ENCODE data around the gene CDYL.

CDYL gene

GRCh38 chr6:4950836-4951533 is 174.8 kb downstream of the CDYL start:
- no peak overlapping the region for H2BK120ac ChIP-seq (ENCODE audit: low read depth, low read length)
- no peak overlapping the region for H2BK5ac ChIP-seq (ENCODE audit: low read length)
- H3K4me1 ChIP-seq (ENCODE audit: control insufficient read depth in 2 of 2, insufficient read depth in 1 of 2, low read depth in 1 of 2, low read length in 2 of 2) = peaks cover 0 to 8% of the 10 kb centered on the region in 2 donors
- no peak overlapping the region for H2AFZ ChIP-seq (ENCODE audit: low read length)
- no peak overlapping the region for H3K18ac ChIP-seq (ENCODE audit: low read length)
- H3K4ac ChIP-seq (ENCODE audit: low read length) = no peak overlapping the region
- H3K9me3 ChIP-seq (replicated peaks in 1 of 2; ENCODE audit: control insufficient read depth in 2 of 2, insufficient read depth in 1 of 2, low read depth in 1 of 2, low read length in 2 of 2) = peaks cover 0 to 5% of the 10 kb centered on the region in 2 donors
- H2BK12ac ChIP-seq (ENCODE audit: low read length) = no peak overlapping the region
- no peak overlapping the region for H3K4me3 ChIP-seq (ENCODE audit: low read length in 2 of 2)
- peaks cover 16 to 62% of the 10 kb centered on the region in 2 donors for H3K36me3 ChIP-seq (replicated peaks in 1 of 2; ENCODE audit: control insufficient read depth in 2 of 2, insufficient read depth in 2 of 2, low read length in 2 of 2)
- WGBS, 2 donors (ENCODE audit: extremely low coverage in 2 of 2, insufficient read length in 2 of 2, insufficient replicate concordance in 1 of 2) = no CpG with 5 or more reads among the region's 14 CpGs
- no peak overlapping the region for H2BK15ac ChIP-seq (ENCODE audit: low read length)
- peak overlapping the region; percentile 78 for H3K9ac ChIP-seq (ENCODE audit: low read depth, low read length, poor library complexity)
- no peaks in the 10 kb centered on the region for H3K27me3 ChIP-seq (ENCODE audit: control insufficient read depth in 3 of 3, insufficient read depth in 3 of 3, low read depth in 1 of 3, low read length in 3 of 3)
- H3K79me1 ChIP-seq (ENCODE audit: low read depth, low read length) = no peaks in the 10 kb centered on the region
- H3K27ac ChIP-seq (replicated peaks; ENCODE audit: low read length) = no peak overlapping the region
- H3K14ac ChIP-seq (ENCODE audit: low read length) = no peak overlapping the region
- no peak overlapping the region for H2AK5ac ChIP-seq (ENCODE audit: low read depth, low read length)
- no peak overlapping the region for H4K91ac ChIP-seq (ENCODE audit: low read depth, low read length, poor library complexity)
- DNase-seq (ENCODE audit: low spot score) = no peak
- H3K4me2 ChIP-seq (ENCODE audit: insufficient read depth, low read length, poor library complexity, severe bottlenecking) = no peak overlapping the region
- H4K8ac ChIP-seq (ENCODE audit: low read depth, low read length) = no peak overlapping the region
- H3K23ac ChIP-seq (ENCODE audit: low read depth, low read length, poor library complexity) = no peak overlapping the region

DNA sequence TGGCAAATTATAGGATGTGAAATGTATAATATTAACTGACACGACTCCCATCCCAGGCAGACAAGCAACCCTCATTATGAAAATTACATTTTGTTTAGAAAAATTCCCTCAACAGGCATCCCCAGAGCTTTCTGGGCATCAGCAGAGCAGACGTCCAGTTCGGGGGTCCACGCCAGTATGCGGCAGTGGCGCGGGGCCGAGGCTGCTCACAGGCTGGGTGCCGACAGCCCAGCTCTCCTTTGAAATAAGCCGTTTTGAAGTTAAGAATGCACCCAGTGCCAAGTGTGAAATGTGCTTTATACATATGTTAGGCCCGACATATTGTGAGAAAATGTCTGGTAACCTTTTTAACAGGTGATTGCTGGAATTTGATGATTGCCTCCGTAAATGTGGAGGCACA is 177.2 kb downstream of the CDYL start:
- Histone ChIP-seq H2AFZ (ENCODE audit: low read length) (no peak overlapping the region), H3K79me1 (ENCODE audit: low read depth, low read length) (no peaks in the 10 kb centered on the region), H3K27me3 (ENCODE audit: control insufficient read depth in 3 of 3, insufficient read depth in 3 of 3, low read depth in 1 of 3, low read length in 3 of 3) (peaks cover 0 to 2% (median 0%) of the 10 kb centered on the region in 3 experiments), H3K27ac (replicated peaks; ENCODE audit: low read length) (no peak overlapping the region), H2BK5ac (ENCODE audit: low read length) (no peak overlapping the region), H2BK120ac (ENCODE audit: low read depth, low read length) (no peak overlapping the region), H3K4ac (ENCODE audit: low read length) (no peak overlapping the region), H3K4me3 (ENCODE audit: low read length in 2 of 2) (no peak overlapping the region), H3K23ac (ENCODE audit: low read depth, low read length, poor library complexity) (peak overlapping the region; percentile 8), H4K8ac (ENCODE audit: low read depth, low read length) (no peak overlapping the region), H2BK12ac (ENCODE audit: low read length) (no peak overlapping the region), H3K36me3 (replicated peaks in 1 of 2; ENCODE audit: control insufficient read depth in 2 of 2, insufficient read depth in 2 of 2, low read length in 2 of 2) (peaks cover 18 to 62% of the 10 kb centered on the region in 2 donors), H4K91ac (ENCODE audit: low read depth, low read length, poor library complexity) (no peak overlapping the region), H3K9ac (ENCODE audit: low read depth, low read length, poor library complexity) (no peak overlapping the region), H3K14ac (ENCODE audit: low read length) (no peak overlapping the region), H3K4me1 (ENCODE audit: control insufficient read depth in 2 of 2, insufficient read depth in 1 of 2, low read depth in 1 of 2, low read length in 2 of 2) (peaks cover 2 to 7% of the 10 kb centered on the region in 2 donors), H3K18ac (ENCODE audit: low read length) (no peak overlapping the region), H3K4me2 (ENCODE audit: insufficient read depth, low read length, poor library complexity, severe bottlenecking) (no peak overlapping the region), H2BK15ac (ENCODE audit: low read length) (no peak overlapping the region), H2AK5ac (ENCODE audit: low read depth, low read length) (no peak overlapping the region), H3K9me3 (replicated peaks in 1 of 2; ENCODE audit: control insufficient read depth in 2 of 2, insufficient read depth in 1 of 2, low read depth in 1 of 2, low read length in 2 of 2) (peaks cover 3 to 5% of the 10 kb centered on the region in 2 donors)
- DNase-seq (ENCODE audit: low spot score) = no peak
- WGBS, 2 donors (ENCODE audit: extremely low coverage in 2 of 2, insufficient read length in 2 of 2, insufficient replicate concordance in 1 of 2) = no CpG with 5 or more reads among the region's 12 CpGs

- no peak overlapping the region for H2AK5ac ChIP-seq (ENCODE audit: low read depth, low read length)
- H3K18ac ChIP-seq (ENCODE audit: low read length) = no peak overlapping the region
- no peak overlapping the region for H3K4me3 ChIP-seq (ENCODE audit: low read length in 2 of 2)
- no peak overlapping the region for H3K4ac ChIP-seq (ENCODE audit: low read length)
- H3K27ac ChIP-seq (replicated peaks; ENCODE audit: low read length) = no peak overlapping the region
- H3K27me3 ChIP-seq (ENCODE audit: control insufficient read depth in 3 of 3, insufficient read depth in 3 of 3, low read depth in 1 of 3, low read length in 3 of 3) = peaks cover 0 to 2% (median 0%) of the 10 kb centered on the region in 3 experiments
- H3K4me2 ChIP-seq (ENCODE audit: insufficient read depth, low read length, poor library complexity, severe bottlenecking) = no peak overlapping the region
- no peak overlapping the region for H2AFZ ChIP-seq (ENCODE audit: low read length)
- no peak overlapping the region for H3K23ac ChIP-seq (ENCODE audit: low read depth, low read length, poor library complexity)
- no peak overlapping the region for H3K14ac ChIP-seq (ENCODE audit: low read length)
- H3K9me3 ChIP-seq (replicated peaks in 1 of 2; ENCODE audit: control insufficient read depth in 2 of 2, insufficient read depth in 1 of 2, low read depth in 1 of 2, low read length in 2 of 2) = peaks cover 0 to 3% of the 10 kb centered on the region in 2 donors
- DNase-seq (ENCODE audit: low spot score) = no peak
- no peak overlapping the region for H2BK120ac ChIP-seq (ENCODE audit: low read depth, low read length)
- WGBS, 2 donors (ENCODE audit: extremely low coverage in 2 of 2, insufficient read length in 2 of 2, insufficient replicate concordance in 1 of 2) = no CpG with 5 or more reads among the region's 5 CpGs
- H4K8ac ChIP-seq (ENCODE audit: low read depth, low read length) = no peak overlapping the region
- H3K4me1 ChIP-seq (ENCODE audit: control insufficient read depth in 2 of 2, insufficient read depth in 1 of 2, low read depth in 1 of 2, low read length in 2 of 2) = peaks cover 0 to 2% of the 10 kb centered on the region in 2 donors
- H3K79me1 ChIP-seq (ENCODE audit: low read depth, low read length) = no peaks in the 10 kb centered on the region
- H4K91ac ChIP-seq (ENCODE audit: low read depth, low read length, poor library complexity) = no peak overlapping the region
- H2BK12ac ChIP-seq (ENCODE audit: low read length) = no peak overlapping the region
- H2BK5ac ChIP-seq (ENCODE audit: low read length) = no peak overlapping the region
- peaks cover 12 to 40% of the 10 kb centered on the region in 2 donors for H3K36me3 ChIP-seq (replicated peaks in 1 of 2; ENCODE audit: control insufficient read depth in 2 of 2, insufficient read depth in 2 of 2, low read length in 2 of 2)
- no peak overlapping the region for H3K9ac ChIP-seq (ENCODE audit: low read depth, low read length, poor library complexity)
- no peak overlapping the region for H2BK15ac ChIP-seq (ENCODE audit: low read length)
These were observed 180.4 kb downstream of the CDYL start for GRCh38 chr6:4956625-4957024.

DNA sequence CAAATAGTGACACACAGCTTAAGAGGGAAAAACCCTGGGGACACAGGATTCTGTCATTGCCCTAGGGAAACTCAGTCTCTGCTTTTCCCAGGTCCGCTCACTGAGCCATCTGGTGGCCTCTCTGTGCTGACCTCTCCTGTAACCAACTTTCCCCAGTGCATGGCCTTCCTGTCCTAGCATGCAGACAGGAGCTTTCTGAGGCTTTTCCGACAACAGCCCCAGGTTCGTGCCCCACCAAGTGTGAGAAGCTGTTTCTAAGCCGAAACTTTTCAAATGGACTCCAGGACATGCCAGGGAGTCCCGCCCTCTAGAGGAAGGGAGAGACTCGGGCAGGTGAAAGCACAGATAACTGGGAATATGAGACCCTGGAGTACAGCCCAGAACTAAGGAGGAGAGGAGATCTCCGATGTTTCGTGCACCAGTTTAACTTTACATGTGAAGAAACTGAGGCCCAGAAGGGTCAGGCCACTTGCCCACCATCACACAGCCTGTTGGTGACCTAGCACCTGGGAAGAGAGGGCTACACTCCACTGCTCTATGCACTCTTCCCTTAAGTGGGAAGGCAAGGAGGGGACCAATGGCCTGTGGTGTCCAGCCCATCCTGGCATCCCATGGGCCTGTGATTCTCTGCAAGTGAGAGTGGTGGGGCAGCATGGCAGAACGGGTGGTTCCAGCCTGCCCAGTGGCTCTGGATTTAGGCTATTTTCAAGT is 181.5 kb downstream of the CDYL start:
- no peak overlapping the region for H3K4me2 ChIP-seq (ENCODE audit: insufficient read depth, low read length, poor library complexity, severe bottlenecking)
- H2BK12ac ChIP-seq (ENCODE audit: low read length) = no peak overlapping the region
- no peak overlapping the region for H2BK15ac ChIP-seq (ENCODE audit: low read length)
- no peak overlapping the region for H3K14ac ChIP-seq (ENCODE audit: low read length)
- no peaks in the 10 kb centered on the region for H3K79me1 ChIP-seq (ENCODE audit: low read depth, low read length)
- H3K4ac ChIP-seq (ENCODE audit: low read length) = no peak overlapping the region
- no peak overlapping the region for H2BK5ac ChIP-seq (ENCODE audit: low read length)
- H3K23ac ChIP-seq (ENCODE audit: low read depth, low read length, poor library complexity) = peak overlapping the region; percentile 56
- H2AK5ac ChIP-seq (ENCODE audit: low read depth, low read length) = no peak overlapping the region
- no peak overlapping the region for H3K18ac ChIP-seq (ENCODE audit: low read length)
- no peak overlapping the region for H3K9ac ChIP-seq (ENCODE audit: low read depth, low read length, poor library complexity)
- H3K36me3 ChIP-seq (replicated peaks in 1 of 2; ENCODE audit: control insufficient read depth in 2 of 2, insufficient read depth in 2 of 2, low read length in 2 of 2) = peaks cover 6 to 32% of the 10 kb centered on the region in 2 donors
- H3K4me3 ChIP-seq (ENCODE audit: low read length in 2 of 2) = no peak overlapping the region
- WGBS, 2 donors (ENCODE audit: extremely low coverage in 2 of 2, insufficient read length in 2 of 2, insufficient replicate concordance in 1 of 2) = no CpG with 5 or more reads among the region's 9 CpGs
- peaks cover 0 to 2% (median 0%) of the 10 kb centered on the region in 3 experiments for H3K27me3 ChIP-seq (ENCODE audit: control insufficient read depth in 3 of 3, insufficient read depth in 3 of 3, low read depth in 1 of 3, low read length in 3 of 3)
- no peak overlapping the region for H4K8ac ChIP-seq (ENCODE audit: low read depth, low read length)
- no peak overlapping the region for H4K91ac ChIP-seq (ENCODE audit: low read depth, low read length, poor library complexity)
- H3K9me3 ChIP-seq (replicated peaks in 1 of 2; ENCODE audit: control insufficient read depth in 2 of 2, insufficient read depth in 1 of 2, low read depth in 1 of 2, low read length in 2 of 2) = peaks cover 0 to 3% of the 10 kb centered on the region in 2 donors
- H2AFZ ChIP-seq (ENCODE audit: low read length) = no peak overlapping the region
- H3K27ac ChIP-seq (replicated peaks; ENCODE audit: low read length) = no peak overlapping the region
- no peak for DNase-seq (ENCODE audit: low spot score)
- H2BK120ac ChIP-seq (ENCODE audit: low read depth, low read length) = no peak overlapping the region
- H3K4me1 ChIP-seq (ENCODE audit: control insufficient read depth in 2 of 2, insufficient read depth in 1 of 2, low read depth in 1 of 2, low read length in 2 of 2) = peaks cover 0 to 2% of the 10 kb centered on the region in 2 donors

Measured in neuronal stem cell (in vitro differentiated cells).